ENCODE data around the gene SGK1.

DNA sequence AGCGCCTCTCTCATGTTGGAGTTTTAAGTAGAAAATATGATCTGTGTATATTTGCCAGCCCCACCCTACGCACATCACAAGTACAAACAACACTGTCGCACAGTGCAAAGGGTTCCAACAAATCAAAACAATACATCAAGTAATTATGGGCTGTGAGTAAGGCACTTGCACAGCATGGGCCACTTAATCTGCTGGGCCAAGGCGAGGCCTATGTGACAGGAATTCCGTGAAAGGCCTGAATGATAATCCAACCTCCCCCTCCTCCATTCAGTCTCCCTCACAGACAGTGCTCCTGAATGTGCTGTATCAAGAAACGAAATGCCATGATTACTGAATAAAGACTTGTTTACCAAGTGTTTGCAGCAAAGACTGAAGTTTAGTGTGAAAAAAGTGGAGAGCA is 135.4 kb downstream of the SGK1 start:
- TF ChIP-seq ELF4 (IDR thresholded peaks at IDR 0.05) (no peak), SP1 (IDR thresholded peaks at IDR 0.05) (no peak), ZNF384 (IDR thresholded peaks at IDR 0.05) (no peak), LEF1 (IDR thresholded peaks at IDR 0.05; ENCODE audit: borderline replicate concordance) (no peak), TARDBP (IDR thresholded peaks at IDR 0.05) (no peak), FOXA1 (IDR thresholded peaks at IDR 0.05) (no peak), BHLHE40 (IDR thresholded peaks at IDR 0.05; ENCODE audit: borderline replicate concordance) (no peak)

All from HEK293T (cell line).